ENCODE data around the gene PDGFRA. TPM values are rescaled to one million over a fixed set of nuclear protein-coding genes. Genes with fewer than 3 reads are reported as not detected.
A peak's percentile ranks its signal among the peaks of the same experiment; 100 is the strongest.

The PDGFRA gene
- total RNA-seq, 2 donors from 2014 or later, result 5.8 to 82.2 TPM

GRCh38 chr4:54277691-54278090 is 48.6 kb downstream of the PDGFRA start:
- Histone ChIP-seq H3K9me3 (no peaks in the 10 kb centered on the region), H3K4me3 (no peak overlapping the region), H3K36me3 (no peaks in the 10 kb centered on the region), H3K27ac (no peak overlapping the region), H3K4me1 (replicated peaks) (peaks cover 2% of the 10 kb centered on the region), H3K27me3 (replicated peaks; ENCODE audit: insufficient read depth) (no peaks in the 10 kb centered on the region)
- intact Hi-C loops (cut with DNase I), result no loop called here
- no peak for TF ChIP-seq CTCF (IDR thresholded peaks at IDR 0.05)
- peak; percentile 55 for TF ChIP-seq POLR2AphosphoS5 (IDR thresholded peaks at IDR 0.05)
- DNase-seq (ENCODE audit: low spot score), result peak; percentile 33
- 15% methylated on average over 1 of the region's 1 CpG for WGBS

GRCh38 chr4:54278216-54278615 is 49.1 kb downstream of the PDGFRA start:
- 94% methylated on average over 2 of the region's 2 CpGs for WGBS
- no peak overlapping the region for H3K27ac ChIP-seq
- no peaks in the 10 kb centered on the region for H3K9me3 ChIP-seq
- no peak for DNase-seq (ENCODE audit: low spot score)
- H3K4me3 ChIP-seq, result no peak overlapping the region
- H3K4me1 ChIP-seq (replicated peaks), result peaks cover 2% of the 10 kb centered on the region
- no peak for TF ChIP-seq POLR2A (IDR thresholded peaks at IDR 0.05)
- TF ChIP-seq CTCF (IDR thresholded peaks at IDR 0.05), result no peak
- TF ChIP-seq POLR2AphosphoS5 (IDR thresholded peaks at IDR 0.05), result no peak
- no peaks in the 10 kb centered on the region for H3K27me3 ChIP-seq (replicated peaks; ENCODE audit: insufficient read depth)
- intact Hi-C loops (cut with DNase I), result no loop called here
- H3K36me3 ChIP-seq, result no peaks in the 10 kb centered on the region

DNA sequence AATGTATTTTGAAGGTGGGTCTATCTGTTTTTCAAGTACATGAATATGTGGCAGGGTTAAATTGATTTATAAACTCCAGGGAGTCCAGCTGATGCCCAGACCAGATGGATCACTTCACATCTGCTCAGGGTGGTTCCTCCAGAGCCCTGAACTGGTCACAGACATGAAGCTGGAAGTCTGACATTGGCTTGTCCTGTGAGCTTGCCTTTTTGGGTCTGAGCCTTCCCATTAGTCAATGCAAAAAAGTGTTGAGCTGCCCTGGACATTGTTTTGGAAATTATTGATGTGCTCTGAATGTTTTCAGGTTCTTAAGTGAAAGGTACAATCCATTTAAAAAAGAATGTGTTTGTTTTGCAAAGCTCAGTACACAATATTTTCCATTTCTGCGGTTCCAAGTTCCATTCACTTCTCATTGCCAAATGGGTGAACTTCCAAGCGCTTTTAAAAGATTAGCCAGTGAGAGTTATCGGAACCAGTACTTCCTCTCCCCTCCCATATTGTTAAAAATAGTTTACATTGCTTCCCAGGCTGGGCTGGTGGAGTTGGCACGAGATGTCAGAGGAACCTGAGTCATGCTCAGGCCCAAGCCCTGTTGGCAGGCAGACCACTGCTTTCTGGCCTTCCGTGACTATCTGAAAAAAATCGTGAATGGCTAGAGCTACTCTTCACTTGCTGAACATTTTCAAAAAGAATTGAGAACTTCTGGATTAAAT is 52.1 kb downstream of the PDGFRA start:
- no peaks in the 10 kb centered on the region for H3K9me3 ChIP-seq
- H3K27ac ChIP-seq, result peak overlapping the region; percentile 25 to 46
- intact Hi-C loops (cut with DNase I), result no loop called here
- TF ChIP-seq CTCF (IDR thresholded peaks at IDR 0.05), result no peak
- peak; percentile 96 for TF ChIP-seq POLR2AphosphoS5 (IDR thresholded peaks at IDR 0.05)
- H3K4me1 ChIP-seq (replicated peaks), result peaks cover 2% of the 10 kb centered on the region
- no peak overlapping the region for H3K4me3 ChIP-seq
- H3K36me3 ChIP-seq, result no peaks in the 10 kb centered on the region
- DNase-seq (ENCODE audit: low spot score), result peak; percentile 90
- no peaks in the 10 kb centered on the region for H3K27me3 ChIP-seq (replicated peaks; ENCODE audit: insufficient read depth)
- under 1% methylated on average over 6 of the region's 6 CpGs for WGBS

DNA sequence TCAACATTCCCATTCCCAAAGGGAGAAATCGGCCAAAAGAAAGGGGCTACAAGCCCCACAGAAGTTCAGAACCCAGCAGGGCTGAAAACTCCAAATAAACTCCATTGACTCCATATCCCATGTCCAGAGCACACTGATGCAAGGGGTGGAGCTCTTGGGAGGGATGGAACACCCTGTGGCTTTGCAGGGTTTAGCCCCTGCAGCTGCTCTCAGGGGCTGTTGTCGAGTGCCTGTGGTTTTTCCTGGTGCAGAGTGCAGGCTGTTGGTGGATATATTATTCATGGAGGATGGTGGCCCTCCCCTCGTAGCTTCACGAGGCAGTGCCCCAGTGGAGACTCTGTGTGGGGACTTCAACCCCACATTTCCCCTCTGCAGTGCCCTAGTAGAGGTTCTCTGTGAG is 53.7 kb downstream of the PDGFRA start:
- 95% methylated on average over 4 of the region's 4 CpGs for WGBS
- Histone ChIP-seq H3K4me3 (no peak overlapping the region), H3K27ac (no peak overlapping the region), H3K4me1 (replicated peaks) (peaks cover 2% of the 10 kb centered on the region), H3K9me3 (no peaks in the 10 kb centered on the region), H3K27me3 (replicated peaks; ENCODE audit: insufficient read depth) (no peaks in the 10 kb centered on the region), H3K36me3 (no peaks in the 10 kb centered on the region)
- no peak for DNase-seq (ENCODE audit: low spot score)
- TF ChIP-seq POLR2A (IDR thresholded peaks at IDR 0.05) (no peak), CTCF (IDR thresholded peaks at IDR 0.05) (no peak), POLR2AphosphoS5 (IDR thresholded peaks at IDR 0.05) (no peak)
- intact Hi-C loops (cut with DNase I), result no loop called here

- Histone ChIP-seq H3K27ac (no peak overlapping the region), H3K4me1 (replicated peaks) (no peaks in the 10 kb centered on the region), H3K4me3 (no peak overlapping the region), H3K9me3 (no peaks in the 10 kb centered on the region), H3K27me3 (replicated peaks; ENCODE audit: insufficient read depth) (no peaks in the 10 kb centered on the region), H3K36me3 (no peaks in the 10 kb centered on the region)
- 89% methylated on average over 2 of the region's 2 CpGs for WGBS
- DNase-seq (ENCODE audit: low spot score), result no peak
- intact Hi-C loops (cut with DNase I), result no loop called here
- TF ChIP-seq POLR2A (IDR thresholded peaks at IDR 0.05) (no peak), POLR2AphosphoS5 (IDR thresholded peaks at IDR 0.05) (no peak), CTCF (IDR thresholded peaks at IDR 0.05) (no peak)
Observed at GRCh38 chr4:54289316-54289715, 60.2 kb downstream of the PDGFRA start.
